RWPE1 (cell line): ENCODE results near the gene PCNX2.

ENCODE experiments used
- CTCF ChIA-PET: fragments of 350-600 bp; sonication (Branson Sonifier 250); formaldehyde crosslinking; extraction: SDS; loops from one replicate; lab custom pipeline; 2021; lab: Yijun Ruan, JAX
- POLR2A ChIA-PET: fragments of 400-600 bp; formaldehyde crosslinking; extraction: SDS; loops from one replicate; lab custom pipeline; 2020; ENCODE audit warnings: antibody characterized with exemption; ENCODE audit not compliant: low non-redundant PET; lab: Yijun Ruan, JAX
- DNase-seq: peaks from one replicate; pipeline ENCODE4 v3.0.0; 2012; ENCODE audit warnings: low spot score
- H3K27ac ChIP-seq: fragments of 450-650 bp; 2 replicates; pipeline ENCODE4 v1.5.1; 2017
- TF ChIP-seq, protein P1 (sequence below): fragments of 450-650 bp; conservative IDR thresholded peaks from 2 replicates; pipeline ENCODE4 v1.5.1; 2017; ENCODE audit warnings: low read depth, mild to moderate bottlenecking

Gene PCNX2

DNA sequence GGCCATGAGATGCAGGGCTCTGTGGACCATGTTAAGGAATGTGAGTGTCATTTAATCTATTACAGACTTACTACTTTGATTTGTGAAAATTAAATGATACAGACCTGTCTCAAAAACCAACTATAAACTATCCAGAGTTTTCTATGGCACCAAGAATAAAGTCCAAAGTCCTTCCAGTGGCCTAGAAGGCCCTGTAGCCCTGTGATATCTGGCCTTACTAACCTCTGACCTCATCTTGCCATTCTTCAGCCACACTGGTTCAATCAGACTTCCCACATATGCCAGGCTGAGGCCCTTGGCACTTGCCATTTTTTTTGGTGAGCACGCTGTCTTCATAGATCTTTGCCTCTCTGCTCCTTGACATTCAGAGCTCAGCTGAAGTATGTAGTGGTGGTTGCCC lies 337.5 kb downstream of the PCNX2 start:
- ChIA-PET POLR2A (no interaction called here), CTCF (interaction anchor here (0.6 to 0.7 kb wide), 2 partner anchors 718 to 1032 kb away, joined by 4 to 6 read pairs; no protein-coding TSS in a partner anchor)
- H3K27ac ChIP-seq: no peak overlapping the region
- TF ChIP-seq, protein P1, sequence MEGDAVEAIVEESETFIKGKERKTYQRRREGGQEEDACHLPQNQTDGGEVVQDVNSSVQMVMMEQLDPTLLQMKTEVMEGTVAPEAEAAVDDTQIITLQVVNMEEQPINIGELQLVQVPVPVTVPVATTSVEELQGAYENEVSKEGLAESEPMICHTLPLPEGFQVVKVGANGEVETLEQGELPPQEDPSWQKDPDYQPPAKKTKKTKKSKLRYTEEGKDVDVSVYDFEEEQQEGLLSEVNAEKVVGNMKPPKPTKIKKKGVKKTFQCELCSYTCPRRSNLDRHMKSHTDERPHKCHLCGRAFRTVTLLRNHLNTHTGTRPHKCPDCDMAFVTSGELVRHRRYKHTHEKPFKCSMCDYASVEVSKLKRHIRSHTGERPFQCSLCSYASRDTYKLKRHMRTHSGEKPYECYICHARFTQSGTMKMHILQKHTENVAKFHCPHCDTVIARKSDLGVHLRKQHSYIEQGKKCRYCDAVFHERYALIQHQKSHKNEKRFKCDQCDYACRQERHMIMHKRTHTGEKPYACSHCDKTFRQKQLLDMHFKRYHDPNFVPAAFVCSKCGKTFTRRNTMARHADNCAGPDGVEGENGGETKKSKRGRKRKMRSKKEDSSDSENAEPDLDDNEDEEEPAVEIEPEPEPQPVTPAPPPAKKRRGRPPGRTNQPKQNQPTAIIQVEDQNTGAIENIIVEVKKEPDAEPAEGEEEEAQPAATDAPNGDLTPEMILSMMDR: no peak
- DNase-seq: no peak

DNA sequence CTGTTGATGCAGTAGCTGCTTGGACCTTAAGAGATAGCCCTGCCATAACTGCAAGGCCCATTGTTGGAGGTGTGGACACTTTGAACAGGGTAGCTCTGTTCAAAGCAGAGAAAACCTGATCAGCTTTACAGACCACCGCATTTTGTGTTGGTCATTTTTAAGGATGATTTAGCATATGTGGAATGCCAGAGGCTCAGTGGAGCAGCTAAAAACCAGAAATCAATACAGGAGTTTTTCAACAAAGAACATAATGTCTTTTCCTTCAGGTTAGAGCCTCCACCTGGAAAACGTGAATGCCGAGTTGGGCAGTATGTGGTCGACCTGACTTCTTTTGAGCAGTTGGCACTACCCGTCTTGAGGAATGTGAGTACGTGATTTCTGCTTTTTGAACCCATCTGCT lies 339.4 kb downstream of the PCNX2 start:
- H3K27ac ChIP-seq: no peak overlapping the region
- no peak for DNase-seq
- CTCF ChIA-PET: no interaction called here
- POLR2A ChIA-PET: no interaction called here
- TF ChIP-seq, protein P1: no peak

DNA sequence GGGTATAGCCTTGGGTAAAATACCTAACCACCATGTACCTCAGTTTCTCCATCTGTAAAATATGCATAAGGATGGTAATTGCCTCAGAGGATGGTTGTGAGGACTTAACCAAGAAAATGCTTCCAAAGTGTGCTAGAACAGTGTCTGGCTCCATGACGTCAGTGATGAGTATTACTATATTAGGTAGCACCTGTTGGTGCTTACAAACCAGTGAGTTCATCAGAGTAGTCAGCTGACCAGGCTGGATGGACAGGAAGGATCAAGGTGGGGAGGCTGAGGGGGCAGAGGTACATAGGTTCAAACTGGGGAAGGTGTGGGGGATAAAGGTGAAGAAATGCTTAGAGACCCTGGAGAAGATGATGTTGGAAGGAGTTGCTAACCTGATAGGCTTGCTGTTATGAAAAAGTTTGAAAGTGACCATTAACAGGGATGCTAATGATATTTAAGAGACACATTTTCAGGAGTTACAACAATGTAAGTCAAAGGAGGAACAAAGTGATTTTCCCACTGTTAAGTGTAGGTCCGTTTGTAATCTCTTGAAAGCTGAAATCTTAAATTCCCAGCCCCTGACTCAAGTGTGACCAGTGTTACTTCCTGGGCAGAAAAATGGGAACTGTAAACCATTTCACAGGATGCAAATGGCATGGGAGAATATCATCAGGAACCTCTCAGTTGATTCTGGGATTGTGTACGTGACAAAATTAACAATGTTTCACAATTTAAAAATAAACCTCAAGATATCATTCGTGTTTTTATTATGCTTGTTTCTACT lies 340.7 kb downstream of the PCNX2 start:
- no peak for DNase-seq
- CTCF ChIA-PET: interaction anchor here (0.5 kb wide), 1 partner anchor 18 kb away, joined by 3 read pairs; no protein-coding TSS in a partner anchor

GRCh38 chr1:232952514-232953499 lies 342.7 kb downstream of the PCNX2 start:
- TF ChIP-seq, protein P1: peak; percentile 71
- peak; percentile 93 for DNase-seq
- H3K27ac ChIP-seq: peak overlapping the region; percentile 56
- ChIA-PET CTCF (interaction anchor here (0.5 to 1.2 kb wide), 12 partner anchors 72 to 1750 kb away, joined by 3 to 6 read pairs (median 3); partner anchors contain the start of gene SIPA1L2), POLR2A (no interaction called here)

More for the DNA sequence above, 340.7 kb downstream of the PCNX2 start:
- POLR2A ChIA-PET: no interaction called here
- H3K27ac ChIP-seq: no peak overlapping the region
- TF ChIP-seq, protein P1: no peak

- CTCF ChIA-PET: interaction anchor here (0.6 kb wide), 1 partner anchor 335 kb away, joined by 8 read pairs; no protein-coding TSS in a partner anchor
These were observed 343.9 kb downstream of the PCNX2 start for GRCh38 chr1:232951605-232952004.

More at GRCh38 chr1:232951605-232952004, 343.9 kb downstream of the PCNX2 start:
- POLR2A ChIA-PET: no interaction called here
- peak; percentile 0 for DNase-seq
- no peak overlapping the region for H3K27ac ChIP-seq
- TF ChIP-seq, protein P1: no peak
